A673 (cell line): ENCODE measurements around the gene TSPAN2. TPM values are rescaled to one million over a fixed set of nuclear protein-coding genes. Genes with fewer than 3 reads are reported as not detected.

ENCODE experiments used
- BruUV-seq: library from RNA; stranded (reverse); fragments of 400-500 nt; replicated peaks from 2 replicates; lab custom pipeline; 2021; lab: Mats Ljungman, UMichigan
- CTCF ChIA-PET: fragments of 300-600 bp; sonication (Branson Sonifier 250); formaldehyde crosslinking; loops from one replicate; lab custom pipeline; 2022; ENCODE audit warnings: antibody characterized with exemption; lab: Charles Lee
- POLR2A ChIA-PET: fragments of 300-600 bp; sonication (Branson Sonifier 250); formaldehyde crosslinking; loops from one replicate; lab custom pipeline; 2022; ENCODE audit warnings: antibody characterized with exemption; ENCODE audit not compliant: low non-redundant PET; lab: Charles Lee
- DNase-seq: peaks from one replicate; pipeline ENCODE4 v3.0.0-alpha.2; 2015; ENCODE audit warnings: low spot score
- H3K27ac ChIP-seq: fragments of 200-600 bp; sonication (generic); 2 replicates; pipeline ENCODE4 v1.5.1; 2016; ENCODE audit warnings: mixed run types, low read depth, mild to moderate bottlenecking, mixed read lengths, antibody characterized with exemption, low read length; ENCODE audit not compliant: poor library complexity, severe bottlenecking
- H3K27me3 ChIP-seq: fragments of 200-600 bp; sonication (generic); replicated peaks from 2 replicates; pipeline ENCODE4 v1.6.1; 2017; ENCODE audit warnings: mixed run types, low read depth, mild to moderate bottlenecking, mixed read lengths, antibody characterized with exemption, low read length; ENCODE audit not compliant: insufficient read depth, poor library complexity
- H3K36me3 ChIP-seq: fragments of 200-600 bp; sonication (generic); 2 replicates; pipeline ENCODE4 v1.6.1; 2016; ENCODE audit warnings: mixed run types, mild to moderate bottlenecking, mixed read lengths, antibody characterized with exemption, low read length; ENCODE audit not compliant: insufficient read depth, poor library complexity, severe bottlenecking
- H3K4me1 ChIP-seq: fragments of 200-600 bp; sonication (generic); 2 replicates; pipeline ENCODE4 v1.6.1; 2017; ENCODE audit warnings: mixed run types, mild to moderate bottlenecking, mixed read lengths, antibody characterized with exemption, low read length; ENCODE audit not compliant: insufficient read depth, poor library complexity, severe bottlenecking
- H3K4me3 ChIP-seq: fragments of 200-600 bp; sonication (generic); 2 replicates; pipeline ENCODE4 v1.5.1; 2016; ENCODE audit warnings: low read depth, mixed run types, mild to moderate bottlenecking, mixed read lengths, low read length; ENCODE audit not compliant: poor library complexity, severe bottlenecking
- H3K9me3 ChIP-seq: fragments of 200-600 bp; sonication (generic); 2 replicates; pipeline ENCODE4 v1.6.1; 2016; ENCODE audit warnings: mixed run types, low read depth, mild to moderate bottlenecking, mixed read lengths, antibody characterized with exemption, low read length; ENCODE audit not compliant: poor library complexity, severe bottlenecking
- EZH2 ChIP-seq: fragments of 200-600 bp; sonication (generic); IDR thresholded peaks from 2 replicates; pipeline ENCODE4 v1.6.1; 2017; ENCODE audit warnings: borderline replicate concordance, low read depth, mild to moderate bottlenecking, mixed read lengths, antibody characterized with exemption, low read length; ENCODE audit not compliant: poor library complexity, severe bottlenecking
- intact Hi-C: fragments of 100-400 bp; cut with micrococcal nuclease; formaldehyde crosslinking; loops from one replicate; pipeline ENCODE4 v1.10.0; 2022; ENCODE audit not compliant: unreplicated experiment
- total RNA-seq: library from RNA; stranded (reverse); gene quantifications from 2 replicates; pipeline ENCODE4 v1.2.3, GENCODE V29; 2021
- TF ChIP-seq, protein P1 (sequence below): fragments of 300-800, 200-600 bp; sonication (generic); conservative IDR thresholded peaks from 2 replicates; pipeline ENCODE4 v1.5.1; 2017; ENCODE audit warnings: low read depth, mild to moderate bottlenecking, antibody characterized with exemption, low read length, moderate library complexity, mixed read lengths

Gene TSPAN2
- total RNA-seq, 1 experiment from 2014 or later: 2.8 TPM

GRCh38 chr1:115127539-115127938 is 38.2 kb upstream of the TSPAN2 start:
- Histone ChIP-seq H3K4me1 (no peaks in the 10 kb centered on the region), H3K4me3 (no peak overlapping the region), H3K27ac (no peak overlapping the region), H3K27me3 (no peaks in the 10 kb centered on the region), H3K36me3 (no peaks in the 10 kb centered on the region), H3K9me3 (peaks cover 3% of the 10 kb centered on the region)
- BruUV-seq: no TSS peak
- intact Hi-C loops: no loop called here
- TF ChIP-seq, protein P1, sequence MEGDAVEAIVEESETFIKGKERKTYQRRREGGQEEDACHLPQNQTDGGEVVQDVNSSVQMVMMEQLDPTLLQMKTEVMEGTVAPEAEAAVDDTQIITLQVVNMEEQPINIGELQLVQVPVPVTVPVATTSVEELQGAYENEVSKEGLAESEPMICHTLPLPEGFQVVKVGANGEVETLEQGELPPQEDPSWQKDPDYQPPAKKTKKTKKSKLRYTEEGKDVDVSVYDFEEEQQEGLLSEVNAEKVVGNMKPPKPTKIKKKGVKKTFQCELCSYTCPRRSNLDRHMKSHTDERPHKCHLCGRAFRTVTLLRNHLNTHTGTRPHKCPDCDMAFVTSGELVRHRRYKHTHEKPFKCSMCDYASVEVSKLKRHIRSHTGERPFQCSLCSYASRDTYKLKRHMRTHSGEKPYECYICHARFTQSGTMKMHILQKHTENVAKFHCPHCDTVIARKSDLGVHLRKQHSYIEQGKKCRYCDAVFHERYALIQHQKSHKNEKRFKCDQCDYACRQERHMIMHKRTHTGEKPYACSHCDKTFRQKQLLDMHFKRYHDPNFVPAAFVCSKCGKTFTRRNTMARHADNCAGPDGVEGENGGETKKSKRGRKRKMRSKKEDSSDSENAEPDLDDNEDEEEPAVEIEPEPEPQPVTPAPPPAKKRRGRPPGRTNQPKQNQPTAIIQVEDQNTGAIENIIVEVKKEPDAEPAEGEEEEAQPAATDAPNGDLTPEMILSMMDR: no peak
- no peak for TF ChIP-seq EZH2
- ChIA-PET CTCF (interaction anchor here (1.0 kb wide), 1 partner anchor 12 kb away, joined by 3 read pairs; no protein-coding TSS in a partner anchor), POLR2A (no interaction called here)
- no peak for DNase-seq

DNA sequence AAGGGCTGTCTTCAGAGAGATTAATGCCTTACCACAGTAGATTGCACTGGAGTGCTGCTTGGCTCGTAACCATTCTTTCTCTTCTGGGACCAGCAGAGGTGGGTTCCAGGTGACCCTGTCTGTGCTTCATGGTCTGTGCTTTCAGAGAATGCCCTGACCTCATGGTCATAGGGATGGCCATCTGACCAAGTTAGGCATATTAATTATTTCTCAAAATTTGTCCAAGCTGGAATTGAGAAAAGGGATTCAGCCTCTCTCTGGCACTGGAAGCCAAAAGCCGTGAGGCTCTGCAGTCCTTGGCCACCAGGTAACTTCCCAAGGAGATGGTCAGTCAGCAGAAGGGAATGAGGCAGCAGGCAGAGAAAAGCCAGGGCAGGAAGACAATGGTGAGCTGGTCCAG is 37.2 kb upstream of the TSPAN2 start:
- no TSS peak for BruUV-seq
- peaks cover 9% of the 10 kb centered on the region for H3K9me3 ChIP-seq
- no peaks in the 10 kb centered on the region for H3K36me3 ChIP-seq
- H3K27ac ChIP-seq: no peak overlapping the region
- ChIA-PET CTCF (no interaction called here), POLR2A (no interaction called here)
- no peak overlapping the region for H3K4me3 ChIP-seq
- DNase-seq: no peak
- no peaks in the 10 kb centered on the region for H3K27me3 ChIP-seq
- intact Hi-C loops: no loop called here
- H3K4me1 ChIP-seq: no peaks in the 10 kb centered on the region
- no peak for TF ChIP-seq EZH2
- TF ChIP-seq, protein P1: no peak

DNA sequence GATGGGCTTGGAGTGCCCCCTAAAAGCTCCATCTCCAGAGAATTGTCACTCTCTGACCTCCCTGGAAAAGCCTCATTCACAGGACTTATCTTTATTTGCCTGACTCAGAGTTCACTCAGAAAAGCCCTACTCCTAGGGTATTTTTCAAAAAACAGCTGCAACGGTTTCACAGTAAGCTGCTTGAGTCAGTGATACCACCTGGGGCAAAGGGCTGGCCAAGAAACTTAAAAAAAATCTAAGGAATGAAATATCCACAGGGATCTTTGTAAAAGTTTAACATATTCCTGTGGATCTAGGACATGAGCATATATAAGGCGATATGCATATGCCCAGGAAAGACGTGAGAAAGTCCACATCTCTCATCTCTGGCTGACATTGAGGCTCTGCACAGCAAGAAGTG is 33.8 kb upstream of the TSPAN2 start:
- no peaks in the 10 kb centered on the region for H3K4me1 ChIP-seq
- CTCF ChIA-PET: no interaction called here
- peaks cover 20% of the 10 kb centered on the region for H3K9me3 ChIP-seq
- DNase-seq: no peak
- H3K27ac ChIP-seq: no peak overlapping the region
- intact Hi-C loops: no loop called here
- no peaks in the 10 kb centered on the region for H3K36me3 ChIP-seq
- no peak for TF ChIP-seq EZH2
- TF ChIP-seq, protein P1: no peak
- POLR2A ChIA-PET: no interaction called here
- H3K27me3 ChIP-seq: no peaks in the 10 kb centered on the region
- H3K4me3 ChIP-seq: no peak overlapping the region
- no TSS peak for BruUV-seq
